WI38 (cell line): ENCODE results near the gene CHML.

Source experiments
- H3K4me3 ChIP-seq: 2 replicates; pipeline ENCODE4 v1.5.1; 2011; ENCODE audit warnings: low read depth, mild to moderate bottlenecking, control low read depth, low read length
- TF ChIP-seq, protein P1 (sequence below): IDR thresholded peaks from 2 replicates; pipeline ENCODE4 v1.5.1; 2012; ENCODE audit warnings: low read depth, mild to moderate bottlenecking, control low read depth, low read length

CHML gene

DNA sequence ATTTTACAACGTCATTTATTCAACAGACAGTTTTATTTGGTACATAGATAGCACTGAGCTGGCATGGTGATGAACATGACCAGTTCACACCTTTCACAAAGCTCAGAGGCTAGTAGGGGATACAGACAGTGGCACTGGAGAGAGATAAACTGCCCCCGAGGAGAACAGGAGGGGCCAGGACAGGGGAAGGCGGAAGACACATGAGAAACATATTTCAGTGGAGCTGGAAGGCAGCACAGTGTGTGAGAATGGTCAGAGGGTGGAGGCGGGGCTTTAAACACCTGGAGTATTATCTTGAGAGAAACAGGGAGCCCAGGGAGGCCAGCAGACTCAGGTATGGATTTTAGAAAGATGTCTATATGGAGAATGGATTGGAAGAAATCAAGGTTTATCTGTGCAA is 49.5 kb downstream of the CHML start:
- TF ChIP-seq, protein P1, sequence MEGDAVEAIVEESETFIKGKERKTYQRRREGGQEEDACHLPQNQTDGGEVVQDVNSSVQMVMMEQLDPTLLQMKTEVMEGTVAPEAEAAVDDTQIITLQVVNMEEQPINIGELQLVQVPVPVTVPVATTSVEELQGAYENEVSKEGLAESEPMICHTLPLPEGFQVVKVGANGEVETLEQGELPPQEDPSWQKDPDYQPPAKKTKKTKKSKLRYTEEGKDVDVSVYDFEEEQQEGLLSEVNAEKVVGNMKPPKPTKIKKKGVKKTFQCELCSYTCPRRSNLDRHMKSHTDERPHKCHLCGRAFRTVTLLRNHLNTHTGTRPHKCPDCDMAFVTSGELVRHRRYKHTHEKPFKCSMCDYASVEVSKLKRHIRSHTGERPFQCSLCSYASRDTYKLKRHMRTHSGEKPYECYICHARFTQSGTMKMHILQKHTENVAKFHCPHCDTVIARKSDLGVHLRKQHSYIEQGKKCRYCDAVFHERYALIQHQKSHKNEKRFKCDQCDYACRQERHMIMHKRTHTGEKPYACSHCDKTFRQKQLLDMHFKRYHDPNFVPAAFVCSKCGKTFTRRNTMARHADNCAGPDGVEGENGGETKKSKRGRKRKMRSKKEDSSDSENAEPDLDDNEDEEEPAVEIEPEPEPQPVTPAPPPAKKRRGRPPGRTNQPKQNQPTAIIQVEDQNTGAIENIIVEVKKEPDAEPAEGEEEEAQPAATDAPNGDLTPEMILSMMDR: no peak
- no peak overlapping the region for H3K4me3 ChIP-seq
